Inflammatory macrophage treated with lipopolysaccharide for 4 hours (primary cell): Measurements from ENCODE around the gene CADM2.

ENCODE experiments used
- DNase-seq: peaks from one replicate; pipeline ENCODE4 v3.0.0-alpha.2; 2020

Gene CADM2

GRCh38 chr3:86046436-86047136 lies 1087.8 kb downstream of the CADM2 start:
- no peak for DNase-seq

- DNase-seq = no peak
These were observed 1088.4 kb downstream of the CADM2 start for GRCh38 chr3:86047161-86047560.

GRCh38 chr3:86051058-86051457 lies 1092.3 kb downstream of the CADM2 start:
- no peak for DNase-seq

- no peak for DNase-seq
These were observed 1097.2 kb downstream of the CADM2 start for GRCh38 chr3:86056032-86056431.

GRCh38 chr3:86056962-86057361 lies 1098.2 kb downstream of the CADM2 start:
- no peak for DNase-seq

- DNase-seq = no peak
These were observed 1115.0 kb downstream of the CADM2 start for GRCh38 chr3:86073799-86074198.

GRCh38 chr3:86087160-86087871 lies 1128.5 kb downstream of the CADM2 start:
- DNase-seq = no peak

GRCh38 chr3:86104154-86104553 lies 1145.4 kb downstream of the CADM2 start:
- DNase-seq = no peak

GRCh38 chr3:86109434-86109833 lies 1150.6 kb downstream of the CADM2 start:
- no peak for DNase-seq
